Heart left ventricle (tissue), 16 donors: ENCODE data around the gene MEGF11. TPM values are rescaled to one million over a fixed set of nuclear protein-coding genes. Genes with fewer than 3 reads are reported as not detected.

Experiments used
- ATAC-seq, 4 donors: fragments of 200-7000 bp; cut with Tn5 transposase; one replicate each; pipeline ENCODE4 v1.9.1; 2020 to 2022; ENCODE audit warnings: moderate library complexity in 4 of 4, mild to moderate bottlenecking in 3 of 4, moderate number of reproducible peaks in 1 of 4
- DNase-seq, 5 donors: peaks; one replicate each; pipeline ENCODE4 v3.0.0-alpha.2; 2020
- H3K27ac ChIP-seq, 12 donors: fragments of 200-600 bp; sonication (generic) in 4 of 12; one replicate each; pipeline versions ENCODE4 v1.5.0 to v1.8.0; 2016 to 2022; ENCODE audit warnings: mild to moderate bottlenecking in 2 of 12
- H3K27me3 ChIP-seq, 9 donors: fragments of 200-600 bp; sonication (generic) in 2 of 9; one replicate each; pipeline versions ENCODE4 v1.5.1 to v1.8.0; 2016 to 2022; ENCODE audit warnings: mild to moderate bottlenecking in 3 of 9
- H3K36me3 ChIP-seq, 9 donors: fragments of 200-600 bp; sonication (generic) in 2 of 9; one replicate each; pipeline versions ENCODE4 v1.5.0 to v1.8.0; 2018 to 2022; ENCODE audit warnings: mild to moderate bottlenecking in 2 of 9
- H3K4me1 ChIP-seq, 12 donors: fragments of 200-600 bp; sonication (generic) in 4 of 12; one replicate each; pipeline versions ENCODE4 v1.5.0 to v1.8.0; 2016 to 2022; ENCODE audit warnings: mild to moderate bottlenecking in 3 of 12
- H3K4me3 ChIP-seq, 12 donors: fragments of 200-600 bp; sonication (generic) in 4 of 12; one replicate each; pipeline versions ENCODE4 v1.5.0 to v1.8.0; 2017 to 2022; ENCODE audit warnings: mild to moderate bottlenecking in 9 of 12, moderate library complexity in 4 of 12
- H3K9me3 ChIP-seq, 12 donors: fragments of 200-600 bp; sonication (generic) in 4 of 12; one replicate each; pipeline versions ENCODE4 v1.5.0 to v1.8.0; 2016 to 2022; ENCODE audit warnings: mild to moderate bottlenecking in 1 of 12
- CTCF ChIP-seq, 12 donors: fragments of 200-600 bp; sonication (generic) in 4 of 12; IDR thresholded peaks; one replicate each; pipeline versions ENCODE4 v1.5.0 to v1.8.0; 2018 to 2022; ENCODE audit warnings: antibody characterized with exemption in 12 of 12, mild to moderate bottlenecking in 5 of 12
- POLR2A ChIP-seq, 2 donors: fragments of 450-650 bp; IDR thresholded peaks; one replicate each; pipeline ENCODE4 v1.6.1; 2017; ENCODE audit warnings: antibody characterized with exemption in 2 of 2, mild to moderate bottlenecking in 2 of 2, moderate library complexity in 2 of 2
- WGBS, 4 donors: extraction: QIAGEN DNeasy Blood & Tissue Kit in 2 of 4; methylation state at CpG; one replicate each; pipeline versions ENCODE4 v1.1.5 to v1.1.7; 2013 to 2018; 5-methylcytosine and 5-hydroxymethylcytosine counted together
- intact Hi-C, 10 donors: fragments of 100-400 bp; cut with DNase I; formaldehyde crosslinking; loops; one replicate each; pipeline versions ENCODE4 v1.11.1 to v1.14.2; 2022
- polyA plus RNA-seq, 2 donors: library from polyadenylated mRNA; stranded (reverse); fragments of 200-250 nt; gene quantifications; one replicate each; pipeline ENCODE4 v1.2.3, GENCODE V29; 2013
- total RNA-seq, 9 donors: library from RNA; depleted of rRNA in 2 of 9; stranded (reverse); fragments of >200 nt in 2 of 9; fragmentation: NEBNext Ultra II Directional in 3 of 9; extraction: Animal tissue kit (Norgen Biotek cat#: 25700) in 3 of 9; gene quantifications; one replicate each; pipeline versions ENCODE4 v1.1.0 to v1.2.4, GENCODE V29; 2016 to 2023
- donor health status: ischemic (EF 13 %, LVEDD 7.1; RV severe dilation, severe dysfunction).
- donor health status: healthy with polysubstance abuse.
- donor health status: DM: no; HTN: yes; CAD: no.
- donor health status: DM: no; HTN: no; CAD: no.
- donor health status: ischemic (EF 25% LVEDD 6.9; RV normal size, moderate dysfunction).
- donor health status: ischemic (EF 25% LVEDD 5.7; RV mildly dilated, moderate dysfunction).
- donor health status: healthy.
- donor health status: DM: yes; HTN: yes; CAD: no.
- donor health status: ischemic (EF 35%, LVEDD 5.7; RV mildly dilated, moderate dysfunction).
- donor health status: nonischemic (EF 11% LVEDD 7.7; RV severe dilation, severe dysfunction).
- donor health status: DM: yes; HTN: yes; CAD: no.
- donor health status: PGD.
- donor health status: ischemic (EF 29% LVEDD 5.4; RV normal size, mild dysfunction).
- donor health status: nonischemic (EF 23%, LVEDD 6.1; RV moderate dilation, normal function).

The MEGF11 gene
- total and polyA plus RNA-seq, 11 donors, result 0.07 TPM; not detected in 10

DNA sequence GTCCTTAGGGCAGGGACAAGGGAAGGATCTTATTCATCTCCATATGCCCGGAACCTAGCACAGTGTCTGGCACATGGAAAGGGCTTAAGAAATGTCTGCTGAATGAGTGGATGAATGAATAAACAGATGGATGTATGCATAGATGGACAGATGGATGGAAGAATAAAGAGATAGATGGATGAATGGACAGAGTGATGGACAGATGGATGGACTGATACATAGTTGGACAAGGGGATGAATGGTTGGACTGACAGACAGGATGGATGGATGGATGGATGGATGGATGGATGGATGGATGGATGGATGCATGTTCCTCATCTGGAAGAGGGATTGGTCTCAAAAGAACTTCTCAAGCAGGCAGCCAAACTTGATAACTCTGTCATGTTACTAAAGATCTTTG is 177.6 kb downstream of the MEGF11 start:
- no peak for TF ChIP-seq CTCF (IDR thresholded peaks at IDR 0.05)
- no peak for ATAC-seq
- WGBS, 4 donors, result 82 to 95% (median 88%) methylated on average over 1 of the region's 1 CpG

GRCh38 chr15:66072616-66073361 is 180.8 kb downstream of the MEGF11 start:
- peaks cover 0 to 12% (median 0%) of the 10 kb centered on the region in 12 donors for H3K4me1 ChIP-seq
- ATAC-seq (peak in 3 of 4 donors; percentile 52 to 74 (median 67)), DNase-seq (no peak)
- TF ChIP-seq POLR2A (IDR thresholded peaks at IDR 0.05) (no peak), CTCF (IDR thresholded peaks at IDR 0.05) (no peak)
- no peak overlapping the region for H3K4me3 ChIP-seq
- 55 to 59% (median 57%) methylated on average over 11 of the region's 11 CpGs for WGBS, 4 donors
- peaks cover 0 to 5% (median 0%) of the 10 kb centered on the region in 9 donors for H3K27me3 ChIP-seq
- H3K27ac ChIP-seq, result no peak overlapping the region
- no peaks in the 10 kb centered on the region for H3K9me3 ChIP-seq
- intact Hi-C loops, result no loop called here
- H3K36me3 ChIP-seq, result no peaks in the 10 kb centered on the region

More for the DNA sequence above, 177.6 kb downstream of the MEGF11 start:
- DNase-seq, result no peak
- Histone ChIP-seq H3K4me3 (no peak overlapping the region), H3K36me3 (no peaks in the 10 kb centered on the region), H3K27me3 (peaks cover 0 to 15% (median 0%) of the 10 kb centered on the region in 9 donors), H3K9me3 (no peaks in the 10 kb centered on the region), H3K4me1 (peaks cover 0 to 11% (median 0%) of the 10 kb centered on the region in 12 donors), H3K27ac (no peak overlapping the region)
- intact Hi-C loops, result no loop called here

DNA sequence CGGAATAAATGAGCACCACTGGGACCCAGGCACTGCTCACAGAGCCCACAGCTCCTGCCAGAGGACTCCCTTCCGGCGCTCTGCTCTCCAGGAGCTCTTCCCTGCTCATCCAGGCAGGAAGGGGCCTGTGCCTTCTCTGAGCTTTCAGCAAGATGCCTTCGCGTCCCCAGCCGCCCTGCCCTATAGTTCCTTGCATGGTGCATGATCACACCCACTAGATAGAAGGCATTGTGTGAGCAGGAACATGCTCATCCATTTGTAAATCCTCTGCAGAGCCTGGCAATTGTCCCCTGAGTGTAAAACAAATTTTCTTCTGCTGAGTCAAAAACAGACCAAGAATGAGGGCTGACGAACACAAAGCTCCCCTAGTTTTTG is 181.6 kb downstream of the MEGF11 start:
- no peak overlapping the region for H3K27ac ChIP-seq
- DNase-seq (no peak), ATAC-seq (no peak)
- no peaks in the 10 kb centered on the region for H3K36me3 ChIP-seq
- no peaks in the 10 kb centered on the region for H3K9me3 ChIP-seq
- WGBS, 4 donors, result 69 to 77% (median 72%) methylated on average over 7 of the region's 7 CpGs
- peaks cover 0 to 12% (median 0%) of the 10 kb centered on the region in 12 donors for H3K4me1 ChIP-seq
- no peaks in the 10 kb centered on the region for H3K27me3 ChIP-seq
- intact Hi-C loops, result no loop called here
- no peak overlapping the region for H3K4me3 ChIP-seq
- no peak for TF ChIP-seq POLR2A (IDR thresholded peaks at IDR 0.05)
- no peak for TF ChIP-seq CTCF (IDR thresholded peaks at IDR 0.05)

DNA sequence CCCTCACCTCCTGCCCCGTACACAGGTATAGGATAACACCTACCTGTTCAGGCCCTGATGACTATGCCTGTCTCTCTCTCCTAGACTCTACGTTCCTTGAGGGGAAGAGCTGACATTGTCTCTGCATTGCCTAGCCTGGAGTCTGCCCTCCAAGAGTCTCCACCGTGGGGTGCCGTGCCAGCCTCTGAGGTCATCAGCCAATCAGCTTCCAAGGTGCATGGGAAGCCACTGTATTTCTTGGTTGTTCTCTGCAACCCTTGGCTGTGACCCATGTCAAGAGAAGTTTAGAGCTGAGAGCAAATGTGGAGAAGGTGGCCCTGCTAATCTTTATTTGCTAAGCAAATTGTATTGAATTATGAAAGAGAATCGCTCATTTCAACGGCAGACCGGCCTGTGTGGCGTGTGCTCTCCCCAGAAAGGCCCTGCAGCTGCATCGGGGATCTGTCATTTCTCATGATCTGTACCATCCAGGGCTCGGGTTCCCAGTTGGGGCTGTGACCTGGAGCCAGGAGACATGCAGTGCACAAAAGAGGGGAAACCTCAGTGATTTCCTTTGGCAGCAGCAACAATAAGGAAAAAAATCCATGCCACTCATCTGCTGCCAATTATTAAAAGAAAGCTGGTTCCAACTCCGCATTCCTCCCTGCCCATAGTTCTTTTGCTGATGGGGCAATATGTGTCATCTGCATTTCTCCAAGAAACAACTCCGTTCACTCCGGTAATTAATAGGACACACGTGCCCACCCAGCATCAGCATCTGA is 182.2 kb downstream of the MEGF11 start:
- intact Hi-C loops, result no loop called here
- 87 to 90% (median 90%) methylated on average over 14 of the region's 14 CpGs for WGBS, 4 donors
- DNase-seq, result no peak

More for the DNA sequence above, 182.2 kb downstream of the MEGF11 start:
- Histone ChIP-seq H3K9me3 (no peaks in the 10 kb centered on the region), H3K4me1 (peaks cover 0 to 12% (median 0%) of the 10 kb centered on the region in 12 donors), H3K36me3 (no peaks in the 10 kb centered on the region), H3K27me3 (no peaks in the 10 kb centered on the region), H3K4me3 (no peak overlapping the region), H3K27ac (no peak overlapping the region)
- ATAC-seq, result no peak
- TF ChIP-seq CTCF (IDR thresholded peaks at IDR 0.05) (no peak), POLR2A (IDR thresholded peaks at IDR 0.05) (no peak)
